HEK293 (cell line): ENCODE measurements around the gene WSCD2.
A peak's percentile ranks its signal among the peaks of the same experiment; 100 is the strongest.

Experiments used
- CTCF ChIA-PET: fragments of 350-600 bp; formaldehyde crosslinking; extraction: SDS; loops from one replicate; lab custom pipeline; 2021; ENCODE audit warnings: antibody characterized with exemption; lab: Yijun Ruan, JAX
- POLR2A ChIA-PET: fragments of 300-600 bp; formaldehyde crosslinking; extraction: SDS; loops from one replicate; lab custom pipeline; 2020; ENCODE audit warnings: antibody characterized with exemption, inconsistent platforms; lab: Yijun Ruan, JAX
- H3K27ac ChIP-seq: fragments of 200-500 bp; sonication (Bioruptor generic); 2 replicates; pipeline ENCODE4 v1.5.1; 2014; ENCODE audit warnings: low read depth, low read length, control low read depth, inconsistent platforms; ENCODE audit errors: extremely low read depth
- H3K36me3 ChIP-seq, 2 experiments: fragments of 200-500 bp in 1 of 2; sonication (Bioruptor generic) in 1 of 2; 1 replicate in 1 of 2; 2 replicates in 1 of 2; pipeline ENCODE4 v1.5.1; 2014 to 2017; ENCODE audit warnings: inconsistent platforms in 2 of 2, low read length in 2 of 2; ENCODE audit not compliant: control insufficient read depth in 2 of 2, insufficient read depth in 1 of 2
- H3K4me1 ChIP-seq: fragments of 200-500 bp; sonication (Bioruptor generic); 2 replicates; pipeline ENCODE4 v1.5.1; 2014; ENCODE audit warnings: mild to moderate bottlenecking, low read length, inconsistent platforms; ENCODE audit not compliant: control insufficient read depth, insufficient read depth
- H3K4me3 ChIP-seq: 2 replicates; pipeline ENCODE4 v1.5.1; 2011; ENCODE audit warnings: low read depth, mild to moderate bottlenecking, control low read depth, low read length, moderate library complexity
- H3K9me3 ChIP-seq: fragments of 200-500 bp; sonication (Bioruptor generic); 2 replicates; pipeline ENCODE4 v1.5.1; 2014; ENCODE audit warnings: low read depth, low read length, inconsistent platforms; ENCODE audit not compliant: control insufficient read depth, insufficient read depth
- BCL11A ChIP-seq: fragments of 450-650 bp; formaldehyde crosslinking; IDR thresholded peaks from 2 replicates; pipeline ENCODE4 v1.5.1; 2016; ENCODE audit warnings: low read depth, missing biosample characterization, missing genetic modification characterization
- PRDM1 ChIP-seq: fragments of 450-650 bp; formaldehyde crosslinking; IDR thresholded peaks from 2 replicates; pipeline ENCODE4; 2016; ENCODE audit warnings: missing biosample characterization, missing genetic modification characterization
- ZNF112 ChIP-seq: fragments of 450-650 bp; formaldehyde crosslinking; IDR thresholded peaks from 2 replicates; pipeline ENCODE4 v1.5.0; 2017; ENCODE audit warnings: missing biosample characterization, missing genetic modification characterization
- ZNF146 ChIP-seq: fragments of 450-650 bp; formaldehyde crosslinking; IDR thresholded peaks from 2 replicates; pipeline ENCODE4 v1.5.1; 2016; ENCODE audit warnings: missing biosample characterization, missing genetic modification characterization
- ZNF214 ChIP-seq: fragments of 450-650 bp; formaldehyde crosslinking; IDR thresholded peaks from 2 replicates; pipeline ENCODE4 v1.5.1; 2017; ENCODE audit warnings: missing biosample characterization, mild to moderate bottlenecking, missing genetic modification characterization, borderline replicate concordance
- ZNF223 ChIP-seq: fragments of 450-650 bp; formaldehyde crosslinking; IDR thresholded peaks from 2 replicates; pipeline ENCODE4 v1.5.1; 2016; ENCODE audit warnings: missing biosample characterization, missing genetic modification characterization
- ZNF366 ChIP-seq: fragments of 450-650 bp; formaldehyde crosslinking; conservative IDR thresholded peaks from 2 replicates; pipeline ENCODE4 v1.5.1; 2016; ENCODE audit warnings: missing biosample characterization, missing genetic modification characterization
- ZNF416 ChIP-seq: fragments of 450-650 bp; formaldehyde crosslinking; IDR thresholded peaks from 2 replicates; pipeline ENCODE4 v1.5.1; 2016; ENCODE audit warnings: missing biosample characterization, missing genetic modification characterization
- ZNF549 ChIP-seq: fragments of 450-650 bp; IDR thresholded peaks from 2 replicates; pipeline ENCODE4 v1.5.1; 2018; ENCODE audit warnings: missing biosample characterization, missing genetic modification characterization, mild to moderate bottlenecking, inconsistent platforms, moderate library complexity
- ZNF555 ChIP-seq: fragments of 450-650 bp; formaldehyde crosslinking; conservative IDR thresholded peaks from 2 replicates; pipeline ENCODE4 v1.5.1; 2017; ENCODE audit warnings: missing biosample characterization, mild to moderate bottlenecking, missing genetic modification characterization, inconsistent platforms
- ZNF670 ChIP-seq: fragments of 450-650 bp; formaldehyde crosslinking; IDR thresholded peaks from 2 replicates; pipeline ENCODE4 v1.5.1; 2016; ENCODE audit warnings: missing biosample characterization, missing genetic modification characterization, low read depth
- TF ChIP-seq, protein P1 (sequence below): fragments of 450-650 bp; formaldehyde crosslinking; IDR thresholded peaks from 2 replicates; pipeline ENCODE4 v1.5.1; 2016; ENCODE audit warnings: missing biosample characterization, missing genetic modification characterization
- TF ChIP-seq, protein P2 (sequence below): fragments of 450-650 bp; formaldehyde crosslinking; IDR thresholded peaks from 2 replicates; pipeline ENCODE4 v1.5.1; 2016; ENCODE audit warnings: missing biosample characterization, missing genetic modification characterization
- TF ChIP-seq, protein P3 (sequence below): fragments of 450-650 bp; formaldehyde crosslinking; IDR thresholded peaks from 2 replicates; pipeline ENCODE4 v1.5.1; 2016; ENCODE audit warnings: missing biosample characterization, missing genetic modification characterization

WSCD2 gene

DNA sequence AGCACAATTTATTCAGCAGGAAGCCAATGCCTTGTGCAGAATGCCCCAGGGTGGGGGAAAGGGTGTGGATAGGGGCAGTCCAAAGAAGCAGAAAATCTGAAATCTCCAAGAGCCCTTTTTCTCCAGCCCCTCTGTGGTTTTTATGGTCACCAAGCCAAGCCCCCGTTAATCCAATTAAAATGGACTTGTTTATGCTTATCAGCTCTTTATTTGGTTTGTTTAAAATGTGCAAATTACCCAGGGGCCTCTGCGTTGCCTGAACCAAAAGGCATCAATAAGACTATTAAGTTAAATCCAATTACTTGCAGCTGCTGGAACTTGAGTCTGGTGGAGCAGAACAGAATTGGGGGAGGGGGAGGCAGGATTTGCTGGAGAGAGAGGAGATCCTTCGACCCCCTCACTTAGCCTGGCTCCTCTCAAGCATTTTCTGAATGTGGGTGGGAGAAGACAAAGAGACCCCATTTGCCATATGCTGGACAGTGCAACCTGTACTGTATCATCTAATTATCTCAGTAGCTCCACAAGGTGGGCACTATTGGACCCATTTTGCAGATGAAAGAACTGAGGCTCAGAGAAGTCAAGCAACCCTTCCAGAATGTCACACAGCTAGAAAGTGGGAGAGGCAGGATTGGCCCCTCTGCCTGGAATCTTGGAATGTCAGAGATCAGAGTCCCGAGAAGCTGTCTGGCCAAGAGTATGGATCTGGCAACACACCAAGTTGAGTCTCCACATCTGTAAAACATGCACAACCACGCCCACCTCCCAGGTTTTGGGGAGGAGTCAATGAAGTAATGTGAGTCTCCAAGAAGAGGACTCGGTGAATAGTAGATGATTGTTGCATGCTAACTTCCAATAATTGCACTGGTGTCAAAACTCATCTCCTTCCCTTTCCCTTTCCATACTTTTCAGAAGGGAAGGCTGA is 143.1 kb downstream of the WSCD2 start:
- H3K4me1 ChIP-seq: no peaks in the 10 kb centered on the region
- CTCF ChIA-PET: no interaction called here
- POLR2A ChIA-PET: interaction anchor here (0.6 kb wide), 1 partner anchor 232 kb away, joined by 3 read pairs; no protein-coding TSS in a partner anchor
- H3K27ac ChIP-seq: no peak overlapping the region
- H3K9me3 ChIP-seq: no peaks in the 10 kb centered on the region
- no peak for TF ChIP-seq ZNF223
- TF ChIP-seq BCL11A (tag by site-specific recombination): no peak
- TF ChIP-seq ZNF555 (tag by site-specific recombination): no peak
- TF ChIP-seq, protein P1, sequence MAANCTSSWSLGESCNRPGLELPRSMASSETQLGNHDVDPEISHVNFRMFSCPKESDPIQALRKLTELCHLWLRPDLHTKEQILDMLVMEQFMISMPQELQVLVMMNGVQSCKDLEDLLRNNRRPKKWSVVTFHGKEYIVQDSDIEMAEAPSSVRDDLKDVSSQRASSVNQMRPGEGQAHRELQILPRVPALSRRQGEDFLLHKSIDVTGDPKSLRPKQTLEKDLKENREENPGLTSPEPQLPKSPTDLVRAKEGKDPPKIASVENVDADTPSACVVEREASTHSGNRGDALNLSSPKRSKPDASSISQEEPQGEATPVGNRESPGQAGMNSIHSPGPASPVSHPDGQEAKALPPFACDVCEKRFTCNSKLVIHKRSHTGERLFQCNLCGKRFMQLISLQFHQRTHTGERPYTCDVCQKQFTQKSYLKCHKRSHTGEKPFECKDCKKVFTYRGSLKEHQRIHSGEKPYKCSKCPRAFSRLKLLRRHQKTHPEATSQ (tag by site-specific recombination): no peak
- TF ChIP-seq, protein P2, sequence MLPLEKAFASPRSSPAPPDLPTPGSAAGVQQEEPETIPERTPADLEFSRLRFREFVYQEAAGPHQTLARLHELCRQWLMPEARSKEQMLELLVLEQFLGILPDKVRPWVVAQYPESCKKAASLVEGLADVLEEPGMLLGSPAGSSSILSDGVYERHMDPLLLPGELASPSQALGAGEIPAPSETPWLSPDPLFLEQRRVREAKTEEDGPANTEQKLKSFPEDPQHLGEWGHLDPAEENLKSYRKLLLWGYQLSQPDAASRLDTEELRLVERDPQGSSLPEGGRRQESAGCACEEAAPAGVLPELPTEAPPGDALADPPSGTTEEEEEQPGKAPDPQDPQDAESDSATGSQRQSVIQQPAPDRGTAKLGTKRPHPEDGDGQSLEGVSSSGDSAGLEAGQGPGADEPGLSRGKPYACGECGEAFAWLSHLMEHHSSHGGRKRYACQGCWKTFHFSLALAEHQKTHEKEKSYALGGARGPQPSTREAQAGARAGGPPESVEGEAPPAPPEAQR (tag by site-specific recombination): no peak
- no peak for TF ChIP-seq ZNF416 (tag by site-specific recombination)
- TF ChIP-seq ZNF112 (tag by site-specific recombination): no peak
- TF ChIP-seq, protein P3, sequence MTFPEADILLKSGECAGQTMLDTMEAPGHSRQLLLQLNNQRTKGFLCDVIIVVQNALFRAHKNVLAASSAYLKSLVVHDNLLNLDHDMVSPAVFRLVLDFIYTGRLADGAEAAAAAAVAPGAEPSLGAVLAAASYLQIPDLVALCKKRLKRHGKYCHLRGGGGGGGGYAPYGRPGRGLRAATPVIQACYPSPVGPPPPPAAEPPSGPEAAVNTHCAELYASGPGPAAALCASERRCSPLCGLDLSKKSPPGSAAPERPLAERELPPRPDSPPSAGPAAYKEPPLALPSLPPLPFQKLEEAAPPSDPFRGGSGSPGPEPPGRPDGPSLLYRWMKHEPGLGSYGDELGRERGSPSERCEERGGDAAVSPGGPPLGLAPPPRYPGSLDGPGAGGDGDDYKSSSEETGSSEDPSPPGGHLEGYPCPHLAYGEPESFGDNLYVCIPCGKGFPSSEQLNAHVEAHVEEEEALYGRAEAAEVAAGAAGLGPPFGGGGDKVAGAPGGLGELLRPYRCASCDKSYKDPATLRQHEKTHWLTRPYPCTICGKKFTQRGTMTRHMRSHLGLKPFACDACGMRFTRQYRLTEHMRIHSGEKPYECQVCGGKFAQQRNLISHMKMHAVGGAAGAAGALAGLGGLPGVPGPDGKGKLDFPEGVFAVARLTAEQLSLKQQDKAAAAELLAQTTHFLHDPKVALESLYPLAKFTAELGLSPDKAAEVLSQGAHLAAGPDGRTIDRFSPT (tag by site-specific recombination): no peak
- no peak for TF ChIP-seq ZNF214
- TF ChIP-seq, all 188 proteins: peak for 0
- no peak overlapping the region for H3K4me3 ChIP-seq
- no peaks in the 10 kb centered on the region for H3K36me3 ChIP-seq

DNA sequence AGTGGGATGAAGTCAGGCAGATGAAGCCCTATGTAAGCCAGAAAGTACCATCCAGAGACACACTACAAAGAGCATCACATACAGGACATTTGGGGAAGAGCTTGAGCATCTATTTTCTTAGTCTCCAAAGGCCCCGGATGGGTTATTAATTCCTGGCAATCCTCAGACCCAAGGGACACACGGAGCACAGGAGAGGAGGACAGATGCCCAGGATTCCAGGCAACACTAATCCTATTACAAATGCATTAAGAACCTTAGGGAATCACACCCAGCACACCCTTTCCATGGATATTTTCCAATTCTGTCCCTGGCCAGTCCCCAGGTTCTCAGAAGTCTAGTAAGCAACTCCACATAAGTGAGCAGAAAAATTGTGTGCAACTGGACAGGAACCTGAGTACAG is 144.1 kb downstream of the WSCD2 start:
- Histone ChIP-seq H3K36me3 (no peaks in the 10 kb centered on the region), H3K9me3 (no peaks in the 10 kb centered on the region)
- no peak for TF ChIP-seq ZNF146
- TF ChIP-seq, all 188 proteins: peak for 0
- H3K4me1 ChIP-seq: no peaks in the 10 kb centered on the region
- POLR2A ChIA-PET: no interaction called here
- no peak overlapping the region for H3K4me3 ChIP-seq
- no peak overlapping the region for H3K27ac ChIP-seq
- CTCF ChIA-PET: interaction anchor here (0.6 kb wide), 2 partner anchors 72 to 222 kb away, joined by 3 read pairs; no protein-coding TSS in a partner anchor

DNA sequence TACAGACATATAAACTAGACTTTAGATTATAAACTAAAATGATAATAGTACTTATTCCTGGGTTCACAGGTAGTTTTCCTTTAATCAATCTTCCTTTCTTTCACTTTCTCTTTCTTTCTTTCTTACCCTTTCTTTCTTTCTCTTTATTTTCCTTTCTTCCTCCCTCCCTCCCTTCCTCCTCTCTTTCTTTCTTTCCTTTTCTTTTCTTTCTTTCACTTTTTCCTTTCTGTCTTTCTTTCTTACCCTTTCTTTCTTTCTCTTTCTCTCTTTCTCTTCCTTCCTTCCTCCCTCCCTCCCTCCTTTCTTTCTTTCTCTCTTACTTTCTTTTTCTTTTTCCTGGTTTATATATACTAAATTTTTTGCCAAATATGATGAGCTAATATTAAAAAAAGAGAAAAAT is 148.5 kb downstream of the WSCD2 start:
- Histone ChIP-seq H3K36me3 (no peaks in the 10 kb centered on the region), H3K4me1 (no peaks in the 10 kb centered on the region), H3K27ac (no peak overlapping the region), H3K4me3 (no peak overlapping the region), H3K9me3 (no peaks in the 10 kb centered on the region)
- ChIA-PET POLR2A (no interaction called here), CTCF (no interaction called here)
- TF ChIP-seq ZNF549 (no peak), PRDM1 (peak; percentile 98), ZNF670 (no peak), ZNF366 (tag by site-specific recombination) (peak; percentile 71)
